ENCODE data around the gene GLRX5.

GRCh38 chr14:95486875-95487668, 47.8 kb upstream of the GLRX5 start:
- TF ChIP-seq CTCF (IDR thresholded peaks at IDR 0.05) (no peak), POLR2A (IDR thresholded peaks at IDR 0.05) (no peak)
